Osteocyte (in vitro differentiated cells): ENCODE data around the gene PCDHGB1. TPM values are rescaled to one million over a fixed set of nuclear protein-coding genes. Genes with fewer than 3 reads are reported as not detected.
"Not testable (repeated sequence)": the region's sequence is repeated elsewhere in the genome, so short reads cannot be mapped to it uniquely, and the experiment has no call there.

Experiments used
- DNase-seq: peaks from one replicate; pipeline ENCODE4 v3.0.0; 2021; ENCODE audit warnings: mixed read lengths; ENCODE audit not compliant: unreplicated experiment; ENCODE audit errors: extremely low spot score
- H3K27ac Mint-ChIP-seq: one replicate; pipeline ENCODE4 v1.8.0; 2021; ENCODE audit warnings: mild to moderate bottlenecking, mixed read lengths; ENCODE audit not compliant: unreplicated experiment
- H3K27me3 Mint-ChIP-seq: one replicate; pipeline ENCODE4 v1.8.0; 2021; ENCODE audit warnings: mixed read lengths; ENCODE audit not compliant: unreplicated experiment
- H3K36me3 Mint-ChIP-seq: one replicate; pipeline ENCODE4 v1.8.0; 2021; ENCODE audit warnings: mixed read lengths; ENCODE audit not compliant: unreplicated experiment
- H3K4me1 Mint-ChIP-seq: one replicate; pipeline ENCODE4 v1.8.0; 2021; ENCODE audit warnings: mixed read lengths; ENCODE audit not compliant: unreplicated experiment
- H3K4me3 Mint-ChIP-seq: one replicate; pipeline ENCODE4 v1.8.0; 2021; ENCODE audit warnings: mild to moderate bottlenecking, moderate library complexity, mixed read lengths; ENCODE audit not compliant: unreplicated experiment
- H3K9me3 Mint-ChIP-seq: one replicate; pipeline ENCODE4 v1.8.0; 2021; ENCODE audit warnings: mixed read lengths; ENCODE audit not compliant: unreplicated experiment
- CTCF ChIP-seq: fragments of 200-600 bp; sonication (generic); IDR thresholded peaks from 2 replicates; pipeline ENCODE4 v1.5.0; 2021; ENCODE audit warnings: antibody characterized with exemption, mild to moderate bottlenecking, moderate library complexity
- total RNA-seq: library from RNA; stranded (reverse); gene quantifications from 2 replicates; pipeline ENCODE4 v1.2.1, GENCODE V29; 2021

PCDHGB1 gene
- total RNA-seq, 1 donor from 2014 or later: 1.8 TPM

GRCh38 chr5:141328231-141328630 is 21.7 kb upstream of the PCDHGB1 start:
- TF ChIP-seq CTCF: no peak
- peaks cover 25% of the 10 kb centered on the region for H3K9me3 Mint-ChIP-seq
- no peaks in the 10 kb centered on the region for H3K36me3 Mint-ChIP-seq
- no peak overlapping the region for H3K27ac Mint-ChIP-seq
- DNase-seq: no peak
- no peak overlapping the region for H3K4me3 Mint-ChIP-seq
- no peaks in the 10 kb centered on the region for H3K4me1 Mint-ChIP-seq
- no peaks in the 10 kb centered on the region for H3K27me3 Mint-ChIP-seq

- H3K4me1 Mint-ChIP-seq: no peaks in the 10 kb centered on the region
- H3K27me3 Mint-ChIP-seq: peaks cover 1% of the 10 kb centered on the region
- no peak for TF ChIP-seq CTCF
- H3K9me3 Mint-ChIP-seq: peaks cover 30% of the 10 kb centered on the region
- no peak for DNase-seq
- no peak within 1 kb of the TSS for H3K4me3 Mint-ChIP-seq
- H3K36me3 Mint-ChIP-seq: no peaks in the 10 kb centered on the region
- no peak within 1 kb of the TSS for H3K27ac Mint-ChIP-seq
Observed at GRCh38 chr5:141330299-141331080, 19.4 kb upstream of the PCDHGB1 start, which contains the start of gene PCDHGA1. Gene PCDHGA1 (plus strand): TSS chr5:141330514.

GRCh38 chr5:141332571-141332970 is 17.3 kb upstream of the PCDHGB1 start:
- DNase-seq, H3K27ac Mint-ChIP-seq, H3K27me3 Mint-ChIP-seq, H3K4me1 Mint-ChIP-seq, H3K36me3 Mint-ChIP-seq, H3K4me3 Mint-ChIP-seq: not testable (repeated sequence)
- peaks cover 42% of the 10 kb centered on the region for H3K9me3 Mint-ChIP-seq

- H3K27me3 Mint-ChIP-seq: peaks cover 2% of the 10 kb centered on the region
- H3K4me1 Mint-ChIP-seq: no peaks in the 10 kb centered on the region
- H3K36me3 Mint-ChIP-seq: no peaks in the 10 kb centered on the region
- DNase-seq: no peak
- TF ChIP-seq CTCF: no peak
- H3K27ac Mint-ChIP-seq: no peak within 1 kb of the TSS
- no peak within 1 kb of the TSS for H3K4me3 Mint-ChIP-seq
- peaks cover 51% of the 10 kb centered on the region for H3K9me3 Mint-ChIP-seq
Observed at GRCh38 chr5:141338538-141339306, 11.2 kb upstream of the PCDHGB1 start, which contains the start of gene PCDHGA2. Gene PCDHGA2 (plus strand): TSS chr5:141338760.

- not testable (repeated sequence) for H3K4me1 Mint-ChIP-seq, DNase-seq, H3K27ac Mint-ChIP-seq, H3K27me3 Mint-ChIP-seq, H3K4me3 Mint-ChIP-seq, H3K36me3 Mint-ChIP-seq
- H3K9me3 Mint-ChIP-seq: peaks cover 44% of the 10 kb centered on the region
Observed at GRCh38 chr5:141340781-141341354, 9.0 kb upstream of the PCDHGB1 start.

GRCh38 chr5:141342773-141343172 is 7.1 kb upstream of the PCDHGB1 start:
- no peak overlapping the region for H3K27ac Mint-ChIP-seq
- TF ChIP-seq CTCF: no peak
- no peaks in the 10 kb centered on the region for H3K36me3 Mint-ChIP-seq
- H3K4me1 Mint-ChIP-seq: no peaks in the 10 kb centered on the region
- DNase-seq: no peak
- H3K4me3 Mint-ChIP-seq: no peak overlapping the region
- peaks cover 38% of the 10 kb centered on the region for H3K9me3 Mint-ChIP-seq
- no peaks in the 10 kb centered on the region for H3K27me3 Mint-ChIP-seq
